DMS53 treated with DMSO at 0.1 percent for 48 hours (cell line): ENCODE data around the gene HLA-F.
A peak's percentile ranks its signal among the peaks of the same experiment; 100 is the strongest.

Source experiments
- DNase-seq: peaks from one replicate; lab custom pipeline; 2025; ENCODE audit not compliant: unreplicated experiment; lab: John Stamatoyannopoulos, UW

Gene HLA-F

DNA sequence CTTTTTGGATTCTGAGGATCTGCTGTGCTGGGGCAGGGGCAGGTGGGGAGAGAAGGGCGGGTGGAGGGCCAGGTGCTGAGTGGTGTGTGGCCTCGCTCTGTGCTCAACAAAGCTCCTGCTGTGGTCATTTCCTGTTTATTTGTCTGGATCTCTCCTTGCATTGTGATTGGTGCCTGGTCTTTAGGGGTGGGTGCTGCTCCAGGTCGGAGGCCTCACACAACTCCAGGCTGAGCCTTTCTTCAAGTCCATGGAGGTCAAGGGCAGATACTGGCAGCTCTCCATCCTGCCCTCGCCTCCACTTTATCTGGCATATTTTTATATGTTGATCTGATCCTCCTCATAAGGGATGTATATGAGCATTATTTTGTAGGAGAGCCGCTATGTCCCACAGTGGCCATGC is 36.2 kb downstream of the HLA-F start:
- DNase-seq: peak; percentile 55

DNA sequence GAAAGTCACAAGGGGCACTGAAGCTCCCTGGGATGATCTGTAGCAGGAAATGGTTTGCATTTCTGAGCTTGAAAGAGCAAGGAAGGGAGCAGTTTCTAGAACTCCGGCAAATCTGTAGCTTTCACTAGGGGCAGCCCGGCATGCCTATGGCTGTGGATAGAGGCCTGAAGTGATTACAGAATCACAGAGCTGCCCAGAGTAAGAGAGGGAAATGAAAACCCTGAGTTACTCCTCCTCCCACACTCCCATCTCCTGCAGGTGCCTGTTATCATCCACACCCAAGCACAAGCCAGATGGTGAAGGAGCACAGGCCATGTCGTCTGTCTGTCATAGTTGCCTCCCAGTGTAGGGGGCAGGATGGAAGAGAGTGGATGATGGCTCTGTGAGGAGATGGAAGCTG is 37.1 kb downstream of the HLA-F start:
- DNase-seq: no peak

GRCh38 chr6:29762051-29762450 is 38.8 kb downstream of the HLA-F start:
- no peak for DNase-seq

DNA sequence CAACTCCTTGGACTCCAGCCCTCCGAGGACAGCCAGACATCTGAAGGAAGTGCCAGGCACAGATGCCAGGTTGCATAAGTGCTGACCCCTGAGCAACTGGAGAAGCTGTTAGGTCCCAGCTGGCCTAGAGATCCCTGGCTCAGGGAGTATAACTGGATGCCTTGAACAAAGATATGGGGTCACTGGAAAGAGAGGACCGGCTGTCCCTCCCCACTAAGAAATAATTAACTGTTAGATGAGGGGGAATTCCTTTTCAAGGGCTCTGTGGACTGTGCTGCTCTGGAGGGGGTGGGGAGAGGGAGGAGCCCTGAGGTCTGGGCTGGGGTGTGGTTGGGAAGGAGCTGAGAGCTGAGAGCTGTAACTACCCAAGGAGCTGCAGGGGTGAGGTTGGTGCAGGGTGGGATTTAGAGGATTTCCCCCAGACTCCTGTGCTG is 39.6 kb downstream of the HLA-F start:
- no peak for DNase-seq

- no peak for DNase-seq
Measured at GRCh38 chr6:29763491-29764289, 40.5 kb downstream of the HLA-F start.

GRCh38 chr6:29764422-29765196 is 41.4 kb downstream of the HLA-F start:
- no peak for DNase-seq

DNA sequence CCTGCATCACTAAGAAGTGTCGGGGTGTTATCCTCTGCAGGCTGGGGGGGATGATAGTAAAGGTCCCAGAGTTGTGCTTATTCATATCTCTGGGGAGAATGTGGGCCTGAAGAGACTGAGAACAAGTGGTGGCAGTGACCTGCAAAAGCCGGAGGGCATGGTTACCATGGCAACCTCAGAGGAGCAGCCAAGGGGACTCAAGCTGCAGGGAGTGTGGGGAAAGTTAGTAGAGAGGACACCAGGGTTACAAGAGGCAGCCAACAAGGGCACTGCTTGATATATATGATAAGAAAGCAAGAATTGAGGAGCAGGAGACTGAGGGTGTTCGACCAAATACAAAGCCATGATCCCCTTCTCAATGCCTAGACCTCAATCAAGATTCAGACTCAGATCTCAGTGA is 46.1 kb downstream of the HLA-F start:
- DNase-seq: no peak

DNA sequence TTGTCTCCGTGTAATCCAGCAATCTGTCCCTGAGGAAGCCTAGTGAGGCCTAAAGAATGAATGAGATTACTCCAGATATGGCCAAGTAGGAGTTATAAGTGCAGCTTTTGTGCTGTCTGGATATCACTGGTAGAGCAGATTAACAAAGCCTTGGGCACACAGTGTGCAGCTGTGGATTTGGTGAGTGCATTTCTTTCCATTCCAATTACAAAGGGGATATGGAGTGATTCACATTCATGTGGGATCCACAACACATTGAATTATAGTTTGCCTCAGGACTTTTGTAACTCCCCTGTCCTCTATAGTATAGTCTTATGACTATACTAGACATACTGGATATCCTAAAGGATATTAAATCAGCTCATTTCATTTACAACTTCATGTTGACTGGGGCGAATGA is 47.1 kb downstream of the HLA-F start:
- DNase-seq: no peak

DNA sequence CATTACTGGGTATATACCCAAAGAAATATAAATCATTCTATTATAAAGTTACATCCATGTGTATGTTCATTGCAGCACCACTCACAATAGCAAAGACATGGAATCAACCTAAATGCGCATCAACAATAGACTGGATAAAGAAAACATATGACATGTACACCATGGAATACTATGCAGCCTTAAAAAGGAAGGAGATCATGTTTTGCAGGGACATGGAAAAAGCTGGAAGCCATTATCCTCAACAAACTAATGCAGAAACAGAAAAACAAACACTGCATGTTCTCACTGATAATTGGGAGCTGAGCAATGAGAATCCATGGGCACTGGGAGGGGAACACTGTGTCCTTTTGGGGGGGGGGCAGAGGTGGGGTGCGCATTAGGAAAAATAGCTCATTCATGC is 53.5 kb downstream of the HLA-F start:
- DNase-seq: no peak
